Measurements from ENCODE around the gene DCAF8L1. TPM values are rescaled to one million over a fixed set of nuclear protein-coding genes. Genes with fewer than 3 reads are reported as not detected.
"Not testable (repeated sequence)": the region's sequence is repeated elsewhere in the genome, so short reads cannot be mapped to it uniquely, and the experiment has no call there.

DCAF8L1 gene
- total RNA-seq, 1 donor from 2014 or later = not detected

GRCh38 chrX:27968878-27969277, 12.4 kb downstream of the DCAF8L1 start:
- TF ChIP-seq CTCF (IDR thresholded peaks at IDR 0.05; ENCODE audit: insufficient read depth, low read length, severe bottlenecking) = no peak
- DNase-seq (ENCODE audit: low read depth) (peak; percentile 27), FAIRE-seq (no peak)
- Histone ChIP-seq H3K27me3 (ENCODE audit: control insufficient read depth, insufficient read depth, low read length) (no peaks in the 10 kb centered on the region), H3K36me3 (ENCODE audit: control insufficient read depth, insufficient read depth, low read length) (no peaks in the 10 kb centered on the region), H3K4me3 (ENCODE audit: low read depth, low read length) (no peak overlapping the region)

- H3K27me3 ChIP-seq (ENCODE audit: control insufficient read depth, insufficient read depth, low read length) = no peaks in the 10 kb centered on the region
- no peaks in the 10 kb centered on the region for H3K36me3 ChIP-seq (ENCODE audit: control insufficient read depth, insufficient read depth, low read length)
- no peak for FAIRE-seq
- TF ChIP-seq CTCF (IDR thresholded peaks at IDR 0.05; ENCODE audit: insufficient read depth, low read length, severe bottlenecking) = no peak
- DNase-seq (ENCODE audit: low read depth) = no peak
- no peak overlapping the region for H3K4me3 ChIP-seq (ENCODE audit: low read depth, low read length)
Measured at GRCh38 chrX:27968352-27968751, 12.9 kb downstream of the DCAF8L1 start.

GRCh38 chrX:27966955-27967354, 14.3 kb downstream of the DCAF8L1 start:
- no peaks in the 10 kb centered on the region for H3K36me3 ChIP-seq (ENCODE audit: control insufficient read depth, insufficient read depth, low read length)
- no peaks in the 10 kb centered on the region for H3K27me3 ChIP-seq (ENCODE audit: control insufficient read depth, insufficient read depth, low read length)
- DNase-seq (ENCODE audit: low read depth) = peak; percentile 60
- H3K4me3 ChIP-seq (ENCODE audit: low read depth, low read length) = no peak overlapping the region
- FAIRE-seq = no peak
- TF ChIP-seq CTCF (IDR thresholded peaks at IDR 0.05; ENCODE audit: insufficient read depth, low read length, severe bottlenecking) = no peak

GRCh38 chrX:27966492-27966891, 14.8 kb downstream of the DCAF8L1 start:
- Histone ChIP-seq H3K4me3 (ENCODE audit: low read depth, low read length) (no peak overlapping the region), H3K36me3 (ENCODE audit: control insufficient read depth, insufficient read depth, low read length) (no peaks in the 10 kb centered on the region), H3K27me3 (ENCODE audit: control insufficient read depth, insufficient read depth, low read length) (no peaks in the 10 kb centered on the region)
- no peak for FAIRE-seq
- no peak for TF ChIP-seq CTCF (IDR thresholded peaks at IDR 0.05; ENCODE audit: insufficient read depth, low read length, severe bottlenecking)
- peak; percentile 72 for DNase-seq (ENCODE audit: low read depth)

- DNase-seq (ENCODE audit: low read depth) = not testable (repeated sequence)
Measured at GRCh38 chrX:27965348-27965747, 15.9 kb downstream of the DCAF8L1 start.

GRCh38 chrX:27964432-27964831, 16.8 kb downstream of the DCAF8L1 start:
- DNase-seq (ENCODE audit: low read depth) (peak; percentile 52), FAIRE-seq (no peak)
- H3K4me3 ChIP-seq (ENCODE audit: low read depth, low read length) = no peak overlapping the region
- H3K36me3 ChIP-seq (ENCODE audit: control insufficient read depth, insufficient read depth, low read length) = no peaks in the 10 kb centered on the region
- no peak for TF ChIP-seq CTCF (IDR thresholded peaks at IDR 0.05; ENCODE audit: insufficient read depth, low read length, severe bottlenecking)
- no peaks in the 10 kb centered on the region for H3K27me3 ChIP-seq (ENCODE audit: control insufficient read depth, insufficient read depth, low read length)

More at GRCh38 chrX:27965348-27965747, 15.9 kb downstream of the DCAF8L1 start:
- not testable (repeated sequence) for H3K36me3 ChIP-seq (ENCODE audit: control insufficient read depth, insufficient read depth, low read length); FAIRE-seq; H3K27me3 ChIP-seq (ENCODE audit: control insufficient read depth, insufficient read depth, low read length); H3K4me3 ChIP-seq (ENCODE audit: low read depth, low read length)

GRCh38 chrX:27960410-27960809, 20.8 kb downstream of the DCAF8L1 start:
- FAIRE-seq; H3K4me3 ChIP-seq (ENCODE audit: low read depth, low read length); DNase-seq (ENCODE audit: low read depth); H3K36me3 ChIP-seq (ENCODE audit: control insufficient read depth, insufficient read depth, low read length); H3K27me3 ChIP-seq (ENCODE audit: control insufficient read depth, insufficient read depth, low read length): not testable (repeated sequence)
